ENCODE results near the gene DIO3. TPM values are rescaled to one million over a fixed set of nuclear protein-coding genes. Genes with fewer than 3 reads are reported as not detected.

Gene DIO3
- total RNA-seq, 2 experiments from 2014 or later: not detected

- H3K4me3 ChIP-seq (ENCODE audit: low read length): no peak overlapping the region
- H3K36me3 Mint-ChIP-seq (ENCODE audit: low read depth): no peaks in the 10 kb centered on the region
- peaks cover 13% of the 10 kb centered on the region for H3K27me3 Mint-ChIP-seq
- ChIA-PET POLR2A (interaction anchor here (0.7 kb wide), 1 partner anchor 18 kb away, joined by 4 read pairs; no protein-coding TSS in a partner anchor), CTCF (no interaction called here)
- no peaks in the 10 kb centered on the region for H3K9me3 Mint-ChIP-seq
- H3K4me3 Mint-ChIP-seq: no peak overlapping the region
- no peaks in the 10 kb centered on the region for H3K4me1 Mint-ChIP-seq (ENCODE audit: low read depth)
- no peak overlapping the region for H3K27ac ChIP-seq (ENCODE audit: low read depth in 1 of 2, low read length in 2 of 2)
- no peaks in the 10 kb centered on the region for H3K36me3 ChIP-seq (ENCODE audit: insufficient read depth, low read length)
- H3K9me3 ChIP-seq (ENCODE audit: control insufficient read depth in 1 of 2, insufficient read depth in 1 of 2, low read length in 2 of 2): no peaks in the 10 kb centered on the region
- ATAC-seq (ENCODE audit: poor library complexity): no peak
- no peak for DNase-seq
- intact Hi-C loops (cut with DNase I, micrococcal nuclease): no loop called here
- H3K27ac Mint-ChIP-seq: no peak overlapping the region
- H3K27me3 ChIP-seq (ENCODE audit: control insufficient read depth in 1 of 2, insufficient read depth in 2 of 2, low read length in 2 of 2): peaks cover 0 to 3% of the 10 kb centered on the region in 2 experiments
- no peaks in the 10 kb centered on the region for H3K4me1 ChIP-seq (ENCODE audit: insufficient read depth, low read length)
- no peak for TF ChIP-seq CTCF (IDR thresholded peaks at IDR 0.05)
Measured at GRCh38 chr14:101578489-101578888, 17.2 kb downstream of the DIO3 start.

GRCh38 chr14:101579372-101580080, 18.2 kb downstream of the DIO3 start:
- H3K27ac ChIP-seq (ENCODE audit: low read depth in 1 of 2, low read length in 2 of 2): no peak overlapping the region
- Mint-ChIP-seq H3K27ac (no peak overlapping the region), H3K27me3 (peaks cover 5% of the 10 kb centered on the region), H3K4me3 (no peak overlapping the region), H3K36me3 (ENCODE audit: low read depth) (no peaks in the 10 kb centered on the region), H3K4me1 (ENCODE audit: low read depth) (no peaks in the 10 kb centered on the region), H3K9me3 (no peaks in the 10 kb centered on the region)
- ChIA-PET CTCF (no interaction called here), POLR2A (interaction anchor here (0.7 kb wide), 1 partner anchor 16 kb away, joined by 4 read pairs; no protein-coding TSS in a partner anchor)
- H3K4me1 ChIP-seq (ENCODE audit: insufficient read depth, low read length): no peaks in the 10 kb centered on the region
- ATAC-seq (ENCODE audit: poor library complexity) (no peak), DNase-seq (no peak)
- peaks cover 0 to 4% of the 10 kb centered on the region in 2 experiments for H3K9me3 ChIP-seq (ENCODE audit: control insufficient read depth in 1 of 2, insufficient read depth in 1 of 2, low read length in 2 of 2)
- intact Hi-C loops (cut with DNase I, micrococcal nuclease): no loop called here
- no peaks in the 10 kb centered on the region for H3K36me3 ChIP-seq (ENCODE audit: insufficient read depth, low read length)
- H3K27me3 ChIP-seq (ENCODE audit: control insufficient read depth in 1 of 2, insufficient read depth in 2 of 2, low read length in 2 of 2): peaks cover 0 to 3% of the 10 kb centered on the region in 2 experiments
- no peak for TF ChIP-seq CTCF (IDR thresholded peaks at IDR 0.05)
- H3K4me3 ChIP-seq (ENCODE audit: low read length): no peak overlapping the region

- TF ChIP-seq CTCF (IDR thresholded peaks at IDR 0.05): no peak
- ChIA-PET CTCF (no interaction called here), POLR2A (no interaction called here)
- H3K4me3 ChIP-seq (ENCODE audit: low read length): no peak overlapping the region
- peaks cover 0 to 8% of the 10 kb centered on the region in 2 experiments for H3K9me3 ChIP-seq (ENCODE audit: control insufficient read depth in 1 of 2, insufficient read depth in 1 of 2, low read length in 2 of 2)
- H3K4me3 Mint-ChIP-seq: no peak overlapping the region
- peaks cover 5% of the 10 kb centered on the region for H3K27me3 Mint-ChIP-seq
- intact Hi-C loops (cut with DNase I, micrococcal nuclease): no loop called here
- DNase-seq (no peak), ATAC-seq (ENCODE audit: poor library complexity) (no peak)
- peaks cover 0 to 3% of the 10 kb centered on the region in 2 experiments for H3K27me3 ChIP-seq (ENCODE audit: control insufficient read depth in 1 of 2, insufficient read depth in 2 of 2, low read length in 2 of 2)
- no peaks in the 10 kb centered on the region for H3K36me3 Mint-ChIP-seq (ENCODE audit: low read depth)
- no peak overlapping the region for H3K27ac Mint-ChIP-seq
- no peaks in the 10 kb centered on the region for H3K4me1 ChIP-seq (ENCODE audit: insufficient read depth, low read length)
- H3K36me3 ChIP-seq (ENCODE audit: insufficient read depth, low read length): no peaks in the 10 kb centered on the region
- H3K4me1 Mint-ChIP-seq (ENCODE audit: low read depth): no peaks in the 10 kb centered on the region
- no peaks in the 10 kb centered on the region for H3K9me3 Mint-ChIP-seq
- no peak overlapping the region for H3K27ac ChIP-seq (ENCODE audit: low read depth in 1 of 2, low read length in 2 of 2)
Measured at GRCh38 chr14:101581806-101582205, 20.5 kb downstream of the DIO3 start.

All from CD4-positive, alpha-beta T cell (primary cell).